Central memory CD8-positive, alpha-beta T cell (primary cell): ENCODE measurements around the gene TNRC18.
"Not testable (repeated sequence)": the region's sequence is repeated elsewhere in the genome, so short reads cannot be mapped to it uniquely, and the experiment has no call there.

Experiments
- ATAC-seq: fragments of 150-1000 bp; cut with Tn5 transposase; replicated peaks from 2 replicates; pipeline ENCODE4 v1.10.0; 2022; ENCODE audit warnings: mild to moderate bottlenecking, moderate FRiP score, moderate number of reproducible peaks; ENCODE audit not compliant: poor library complexity, severe bottlenecking; ENCODE audit errors: extremely low read depth
- DNase-seq, 2 donors: peaks; one replicate each; pipeline ENCODE4 v3.0.0; 2021; ENCODE audit warnings: low spot score in 2 of 2
- H3K27ac Mint-ChIP-seq: one replicate; pipeline ENCODE4 v1.8.0; 2022; ENCODE audit warnings: low read depth, mild to moderate bottlenecking, moderate library complexity, mixed read lengths
- H3K27me3 Mint-ChIP-seq: one replicate; pipeline ENCODE4 v1.8.0; 2022; ENCODE audit warnings: mixed read lengths
- H3K36me3 Mint-ChIP-seq: one replicate; pipeline ENCODE4 v1.8.0; 2022; ENCODE audit warnings: mild to moderate bottlenecking, moderate library complexity, mixed read lengths; ENCODE audit not compliant: insufficient read depth
- H3K4me1 Mint-ChIP-seq: one replicate; pipeline ENCODE4 v1.8.0; 2022; ENCODE audit warnings: mixed read lengths
- H3K4me3 Mint-ChIP-seq: one replicate; pipeline ENCODE4 v1.8.0; 2022; ENCODE audit warnings: mild to moderate bottlenecking, moderate library complexity, mixed read lengths
- H3K9me3 Mint-ChIP-seq: one replicate; pipeline ENCODE4 v1.8.0; 2022; ENCODE audit warnings: mixed read lengths

The TNRC18 gene

GRCh38 chr7:5423306-5423975 is at the start of gene TNRC18:
TNRC18 (minus strand) TSS chr7:5423834; CDS start chr7:5421246, 2,588 bp downstream.
- H3K4me3 Mint-ChIP-seq, result peak within 1 kb of the TSS; percentile 78
- H3K27ac Mint-ChIP-seq, result peak within 1 kb of the TSS; percentile 61
- H3K36me3 Mint-ChIP-seq, result peaks cover 26% of the 10 kb centered on the region
- H3K9me3 Mint-ChIP-seq, result no peaks in the 10 kb centered on the region
- H3K27me3 Mint-ChIP-seq, result peaks cover 68% of the 10 kb centered on the region
- ATAC-seq (no peak), DNase-seq (no peak)
- H3K4me1 Mint-ChIP-seq, result peaks cover 42% of the 10 kb centered on the region

GRCh38 chr7:5472432-5473315 is 49.0 kb upstream of the TNRC18 start:
- H3K27ac Mint-ChIP-seq, result no peak overlapping the region
- DNase-seq, result no peak
- H3K27me3 Mint-ChIP-seq, result no peaks in the 10 kb centered on the region
- ATAC-seq, result no peak
- no peaks in the 10 kb centered on the region for H3K9me3 Mint-ChIP-seq
- H3K36me3 Mint-ChIP-seq, result no peaks in the 10 kb centered on the region
- H3K4me1 Mint-ChIP-seq, result peaks cover 6% of the 10 kb centered on the region
- no peak overlapping the region for H3K4me3 Mint-ChIP-seq

- H3K4me3 Mint-ChIP-seq, H3K27ac Mint-ChIP-seq, DNase-seq, ATAC-seq, H3K27me3 Mint-ChIP-seq, H3K4me1 Mint-ChIP-seq, H3K36me3 Mint-ChIP-seq, H3K9me3 Mint-ChIP-seq: not testable (repeated sequence)
Measured at GRCh38 chr7:5471623-5472022, 48.0 kb upstream of the TNRC18 start.

GRCh38 chr7:5470816-5471215 is 47.2 kb upstream of the TNRC18 start:
- no peaks in the 10 kb centered on the region for H3K27me3 Mint-ChIP-seq
- H3K9me3 Mint-ChIP-seq, result no peaks in the 10 kb centered on the region

GRCh38 chr7:5470167-5470532 is 46.5 kb upstream of the TNRC18 start:
- no peak for ATAC-seq

More at GRCh38 chr7:5470816-5471215, 47.2 kb upstream of the TNRC18 start:
- DNase-seq, result no peak
- Mint-ChIP-seq H3K4me1 (peaks cover 6% of the 10 kb centered on the region), H3K36me3 (no peaks in the 10 kb centered on the region), H3K4me3 (no peak overlapping the region), H3K27ac (no peak overlapping the region)
- no peak for ATAC-seq

GRCh38 chr7:5469375-5470166 is 45.9 kb upstream of the TNRC18 start:
- Mint-ChIP-seq H3K27ac (no peak overlapping the region), H3K27me3 (no peaks in the 10 kb centered on the region), H3K9me3 (no peaks in the 10 kb centered on the region), H3K4me1 (peaks cover 6% of the 10 kb centered on the region), H3K4me3 (no peak overlapping the region), H3K36me3 (no peaks in the 10 kb centered on the region)
- no peak for ATAC-seq
- no peak for DNase-seq

More at GRCh38 chr7:5470167-5470532, 46.5 kb upstream of the TNRC18 start:
- H3K27ac Mint-ChIP-seq, result no peak overlapping the region
- no peaks in the 10 kb centered on the region for H3K36me3 Mint-ChIP-seq
- H3K4me1 Mint-ChIP-seq, result peaks cover 6% of the 10 kb centered on the region
- H3K4me3 Mint-ChIP-seq, result no peak overlapping the region
- no peaks in the 10 kb centered on the region for H3K27me3 Mint-ChIP-seq
- H3K9me3 Mint-ChIP-seq, result no peaks in the 10 kb centered on the region
- DNase-seq, result no peak

GRCh38 chr7:5467645-5468044 is 44.0 kb upstream of the TNRC18 start:
- Mint-ChIP-seq H3K27ac (no peak overlapping the region), H3K27me3 (no peaks in the 10 kb centered on the region), H3K4me3 (no peak overlapping the region), H3K9me3 (no peaks in the 10 kb centered on the region), H3K36me3 (no peaks in the 10 kb centered on the region), H3K4me1 (peaks cover 6% of the 10 kb centered on the region)
- no peak for ATAC-seq
- no peak for DNase-seq

GRCh38 chr7:5466551-5466950 is 42.9 kb upstream of the TNRC18 start:
- Mint-ChIP-seq H3K27me3 (no peaks in the 10 kb centered on the region), H3K27ac (no peak overlapping the region)
- DNase-seq, result no peak

GRCh38 chr7:5463031-5463430 is 39.4 kb upstream of the TNRC18 start:
- H3K4me1 Mint-ChIP-seq, result no peaks in the 10 kb centered on the region

More at GRCh38 chr7:5466551-5466950, 42.9 kb upstream of the TNRC18 start:
- ATAC-seq, result no peak
- H3K4me1 Mint-ChIP-seq, result peaks cover 6% of the 10 kb centered on the region
- H3K9me3 Mint-ChIP-seq, result no peaks in the 10 kb centered on the region
- no peaks in the 10 kb centered on the region for H3K36me3 Mint-ChIP-seq
- H3K4me3 Mint-ChIP-seq, result no peak overlapping the region

GRCh38 chr7:5462216-5462615 is 38.6 kb upstream of the TNRC18 start:
- no peaks in the 10 kb centered on the region for H3K36me3 Mint-ChIP-seq
- no peak overlapping the region for H3K27ac Mint-ChIP-seq
- no peaks in the 10 kb centered on the region for H3K9me3 Mint-ChIP-seq
- no peak for DNase-seq
- H3K4me3 Mint-ChIP-seq, result no peak overlapping the region
- no peak for ATAC-seq
- no peaks in the 10 kb centered on the region for H3K4me1 Mint-ChIP-seq
- no peaks in the 10 kb centered on the region for H3K27me3 Mint-ChIP-seq

More at GRCh38 chr7:5463031-5463430, 39.4 kb upstream of the TNRC18 start:
- ATAC-seq (no peak), DNase-seq (no peak)
- Mint-ChIP-seq H3K36me3 (no peaks in the 10 kb centered on the region), H3K9me3 (no peaks in the 10 kb centered on the region), H3K27me3 (no peaks in the 10 kb centered on the region), H3K27ac (no peak overlapping the region), H3K4me3 (no peak overlapping the region)

GRCh38 chr7:5458921-5459480 is 35.4 kb upstream of the TNRC18 start:
- ATAC-seq, result no peak
- Mint-ChIP-seq H3K4me1 (no peaks in the 10 kb centered on the region), H3K9me3 (no peaks in the 10 kb centered on the region), H3K4me3 (no peak overlapping the region), H3K36me3 (no peaks in the 10 kb centered on the region), H3K27ac (no peak overlapping the region), H3K27me3 (no peaks in the 10 kb centered on the region)
- no peak for DNase-seq

GRCh38 chr7:5457245-5457735 is 33.7 kb upstream of the TNRC18 start:
- no peak overlapping the region for H3K4me3 Mint-ChIP-seq

More at GRCh38 chr7:5457245-5457735, 33.7 kb upstream of the TNRC18 start:
- Mint-ChIP-seq H3K9me3 (no peaks in the 10 kb centered on the region), H3K27ac (no peak overlapping the region), H3K27me3 (no peaks in the 10 kb centered on the region), H3K4me1 (no peaks in the 10 kb centered on the region), H3K36me3 (no peaks in the 10 kb centered on the region)
- no peak for ATAC-seq
- DNase-seq, result no peak
